Parathyroid adenoma (tissue), 2 donors: ENCODE data around the gene MIA2.

Experiments used
- H2AFZ ChIP-seq: fragments of 300-600 bp; sonication (generic); one replicate; pipeline ENCODE4 v1.7.0; 2017; ENCODE audit warnings: antibody characterized with exemption, mild to moderate bottlenecking
- H3K27ac ChIP-seq: fragments of 300-600 bp; sonication (generic); one replicate; pipeline ENCODE4 v1.7.0; 2017
- H3K27me3 ChIP-seq: fragments of 300-600 bp; sonication (generic); one replicate; pipeline ENCODE4 v1.7.0; 2017; ENCODE audit warnings: low read length; ENCODE audit not compliant: control insufficient read depth, insufficient read depth
- H3K36me3 ChIP-seq: fragments of 300-600 bp; sonication (generic); one replicate; pipeline ENCODE4 v1.7.0; 2017; ENCODE audit warnings: low read length; ENCODE audit not compliant: control insufficient read depth, insufficient read depth
- H3K4me1 ChIP-seq: fragments of 300-600 bp; sonication (generic); one replicate; pipeline ENCODE4 v1.7.0; 2017; ENCODE audit warnings: control low read depth
- H3K4me2 ChIP-seq: fragments of 300-600 bp; sonication (generic); one replicate; pipeline ENCODE4 v1.7.0; 2017; ENCODE audit warnings: low read length
- H3K4me3 ChIP-seq: fragments of 300-600 bp; sonication (generic); one replicate; pipeline ENCODE4 v1.7.0; 2017; ENCODE audit warnings: low read depth, low read length
- H3K79me2 ChIP-seq: fragments of 300-600 bp; sonication (generic); one replicate; pipeline ENCODE4 v1.7.0; 2017; ENCODE audit warnings: control low read depth
- H3K9ac ChIP-seq: fragments of 300-600 bp; sonication (generic); one replicate; pipeline ENCODE4 v1.7.0; 2017; ENCODE audit warnings: mild to moderate bottlenecking
- H3K9me3 ChIP-seq: fragments of 300-600 bp; sonication (generic); one replicate; pipeline ENCODE4 v1.7.0; 2017; ENCODE audit warnings: low read length; ENCODE audit not compliant: control insufficient read depth
- TF ChIP-seq, protein P1 (sequence below): fragments of 300-600 bp; sonication (generic); IDR thresholded peaks from one replicate; pipeline ENCODE4 v1.7.0; 2017; ENCODE audit warnings: antibody characterized with exemption, mild to moderate bottlenecking
- donor health status: primary hyperparathyroidism.

The MIA2 gene

DNA sequence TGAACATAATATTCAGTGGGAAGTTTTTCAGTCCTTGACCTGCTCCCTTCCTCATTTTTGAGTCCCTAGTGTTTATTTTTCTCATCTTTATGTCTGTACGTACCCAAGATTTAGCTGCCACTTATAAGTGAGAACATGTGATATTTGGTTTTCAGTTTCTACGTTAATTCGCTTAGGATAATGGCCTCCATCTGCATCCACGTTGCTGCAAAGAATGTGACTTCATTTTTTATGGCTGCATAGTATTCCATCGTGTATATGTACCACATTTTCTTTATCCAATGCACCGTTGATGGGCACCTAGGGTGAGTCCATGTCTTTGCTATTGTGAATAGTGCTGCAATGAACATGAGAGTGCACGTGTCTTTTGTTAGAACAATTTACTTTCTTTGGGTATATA is 30.3 kb downstream of the MIA2 start:
- no peaks in the 10 kb centered on the region for H3K4me1 ChIP-seq
- no peak overlapping the region for H3K9ac ChIP-seq
- H3K27ac ChIP-seq: no peak overlapping the region
- H3K27me3 ChIP-seq: no peaks in the 10 kb centered on the region
- no peak overlapping the region for H3K4me3 ChIP-seq
- peaks cover 15% of the 10 kb centered on the region for H3K79me2 ChIP-seq
- H3K36me3 ChIP-seq: no peaks in the 10 kb centered on the region
- H3K4me2 ChIP-seq: no peak overlapping the region
- H2AFZ ChIP-seq: no peak overlapping the region
- TF ChIP-seq, protein P1, sequence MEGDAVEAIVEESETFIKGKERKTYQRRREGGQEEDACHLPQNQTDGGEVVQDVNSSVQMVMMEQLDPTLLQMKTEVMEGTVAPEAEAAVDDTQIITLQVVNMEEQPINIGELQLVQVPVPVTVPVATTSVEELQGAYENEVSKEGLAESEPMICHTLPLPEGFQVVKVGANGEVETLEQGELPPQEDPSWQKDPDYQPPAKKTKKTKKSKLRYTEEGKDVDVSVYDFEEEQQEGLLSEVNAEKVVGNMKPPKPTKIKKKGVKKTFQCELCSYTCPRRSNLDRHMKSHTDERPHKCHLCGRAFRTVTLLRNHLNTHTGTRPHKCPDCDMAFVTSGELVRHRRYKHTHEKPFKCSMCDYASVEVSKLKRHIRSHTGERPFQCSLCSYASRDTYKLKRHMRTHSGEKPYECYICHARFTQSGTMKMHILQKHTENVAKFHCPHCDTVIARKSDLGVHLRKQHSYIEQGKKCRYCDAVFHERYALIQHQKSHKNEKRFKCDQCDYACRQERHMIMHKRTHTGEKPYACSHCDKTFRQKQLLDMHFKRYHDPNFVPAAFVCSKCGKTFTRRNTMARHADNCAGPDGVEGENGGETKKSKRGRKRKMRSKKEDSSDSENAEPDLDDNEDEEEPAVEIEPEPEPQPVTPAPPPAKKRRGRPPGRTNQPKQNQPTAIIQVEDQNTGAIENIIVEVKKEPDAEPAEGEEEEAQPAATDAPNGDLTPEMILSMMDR: no peak
- H3K9me3 ChIP-seq: no peaks in the 10 kb centered on the region

DNA sequence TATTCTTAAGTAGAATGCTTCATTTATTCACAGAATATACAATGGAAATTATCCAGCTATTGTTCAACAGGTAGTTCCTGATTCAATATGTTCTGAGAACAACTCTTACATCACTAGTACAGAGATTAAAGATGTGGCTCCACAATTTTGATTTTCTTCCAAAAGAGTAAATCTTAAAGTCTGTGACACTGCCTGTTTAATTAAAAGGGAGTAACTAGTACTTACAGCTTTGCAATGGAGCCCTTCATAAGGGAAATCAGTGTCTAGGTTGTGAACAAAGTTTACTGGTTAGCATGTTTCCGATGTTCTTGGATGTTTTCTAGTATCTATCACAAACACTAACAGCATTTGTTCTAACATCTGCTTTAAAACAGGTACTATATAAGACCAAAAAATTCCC is 30.8 kb downstream of the MIA2 start:
- no peak overlapping the region for H2AFZ ChIP-seq
- TF ChIP-seq, protein P1: no peak
- peaks cover 20% of the 10 kb centered on the region for H3K79me2 ChIP-seq
- no peaks in the 10 kb centered on the region for H3K4me1 ChIP-seq
- H3K27me3 ChIP-seq: no peaks in the 10 kb centered on the region
- H3K36me3 ChIP-seq: no peaks in the 10 kb centered on the region
- H3K4me2 ChIP-seq: no peak overlapping the region
- H3K9me3 ChIP-seq: no peaks in the 10 kb centered on the region
- no peak overlapping the region for H3K4me3 ChIP-seq
- no peak overlapping the region for H3K9ac ChIP-seq
- H3K27ac ChIP-seq: no peak overlapping the region

DNA sequence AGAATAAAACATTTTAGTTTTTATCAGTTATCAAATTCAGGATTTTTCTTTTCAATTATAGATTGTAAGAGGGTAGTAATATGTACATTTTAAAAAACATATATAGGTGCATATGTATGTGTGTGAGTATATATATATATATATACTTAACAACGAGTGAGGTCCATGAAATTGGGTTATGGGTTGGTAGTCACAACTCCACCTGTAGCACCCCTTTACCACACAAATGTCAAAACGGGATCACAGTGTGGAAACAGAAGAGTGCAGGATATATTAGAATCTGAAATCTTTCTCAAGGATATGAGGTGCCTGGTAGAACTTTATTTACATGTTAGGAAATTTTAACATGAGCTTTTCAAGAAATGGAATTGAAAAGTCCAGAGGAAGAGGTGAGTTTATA is 31.3 kb downstream of the MIA2 start:
- H3K27ac ChIP-seq: no peak overlapping the region
- H3K9ac ChIP-seq: no peak overlapping the region
- H3K4me2 ChIP-seq: peak overlapping the region; percentile 83
- H3K9me3 ChIP-seq: no peaks in the 10 kb centered on the region
- TF ChIP-seq, protein P1: no peak
- no peaks in the 10 kb centered on the region for H3K27me3 ChIP-seq
- peak overlapping the region; percentile 87 for H2AFZ ChIP-seq
- H3K79me2 ChIP-seq: peaks cover 21% of the 10 kb centered on the region
- no peaks in the 10 kb centered on the region for H3K4me1 ChIP-seq
- peak overlapping the region; percentile 78 for H3K4me3 ChIP-seq
- no peaks in the 10 kb centered on the region for H3K36me3 ChIP-seq

DNA sequence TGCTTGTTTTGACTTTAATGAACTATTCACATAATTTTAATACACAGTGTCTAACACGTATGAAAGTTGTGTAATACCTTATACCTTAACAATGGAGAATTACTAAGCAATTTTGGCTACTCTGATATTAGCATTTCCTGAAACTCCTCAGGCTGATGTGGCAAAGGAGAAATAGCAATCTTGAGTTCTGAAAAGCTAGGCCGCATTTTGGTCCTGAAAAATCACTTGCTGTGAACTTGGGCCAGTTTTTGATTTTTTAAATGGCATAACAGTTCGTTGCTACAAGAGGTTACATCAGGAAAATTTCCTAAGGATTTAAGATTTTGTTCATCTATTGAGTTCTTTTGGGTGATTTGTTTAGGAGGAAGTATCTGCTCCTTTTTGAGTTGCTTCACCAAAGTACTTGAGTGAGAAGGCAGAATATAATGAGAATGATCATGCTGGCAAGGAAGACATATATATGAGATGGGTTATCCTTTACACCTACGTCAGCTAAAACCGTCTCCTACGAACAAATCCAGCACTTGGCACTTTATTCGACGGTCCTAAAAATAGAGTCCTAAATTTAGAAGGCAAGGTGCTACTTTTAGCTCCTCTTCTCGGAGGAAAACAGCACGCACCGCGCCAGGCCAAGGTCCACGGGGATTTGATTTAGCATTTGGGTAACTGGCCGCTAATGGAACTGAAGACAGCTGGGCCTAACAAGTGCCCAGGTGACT is 32.2 kb downstream of the MIA2 start:
- H3K27me3 ChIP-seq: no peaks in the 10 kb centered on the region
- peak overlapping the region; percentile 78 for H3K4me3 ChIP-seq
- H3K4me1 ChIP-seq: no peaks in the 10 kb centered on the region
- peak overlapping the region; percentile 16 for H3K9ac ChIP-seq
- TF ChIP-seq, protein P1: no peak
- H3K9me3 ChIP-seq: no peaks in the 10 kb centered on the region
- H3K79me2 ChIP-seq: peaks cover 29% of the 10 kb centered on the region
- peak overlapping the region; percentile 93 for H3K27ac ChIP-seq
- H3K4me2 ChIP-seq: peak overlapping the region; percentile 83
- no peaks in the 10 kb centered on the region for H3K36me3 ChIP-seq
- H2AFZ ChIP-seq: peak overlapping the region; percentile 87

DNA sequence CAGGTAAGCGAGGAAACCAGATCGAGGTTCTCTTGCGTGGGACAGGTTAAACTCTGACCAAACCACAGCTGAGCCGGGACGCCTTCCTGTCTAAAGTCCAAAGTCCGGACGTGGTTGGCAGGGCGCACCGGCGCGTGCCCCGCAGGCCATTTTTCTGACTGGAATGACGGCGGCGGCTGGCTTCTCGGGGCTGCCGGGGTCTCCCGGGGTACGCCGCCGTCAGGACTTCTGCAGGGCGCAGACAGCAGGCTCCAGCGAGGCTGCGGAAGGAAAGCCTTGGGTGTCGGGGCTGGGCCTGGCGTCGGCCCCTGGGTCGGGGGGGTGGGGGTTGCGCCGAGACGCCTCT is 32.8 kb downstream of the MIA2 start:
- no peaks in the 10 kb centered on the region for H3K9me3 ChIP-seq

More for the DNA sequence above, 32.8 kb downstream of the MIA2 start:
- H3K4me1 ChIP-seq: no peaks in the 10 kb centered on the region
- peak overlapping the region; percentile 83 for H3K4me2 ChIP-seq
- H3K27me3 ChIP-seq: no peaks in the 10 kb centered on the region
- H3K27ac ChIP-seq: peak overlapping the region; percentile 93
- H3K9ac ChIP-seq: peak overlapping the region; percentile 16
- TF ChIP-seq, protein P1: no peak
- H2AFZ ChIP-seq: peak overlapping the region; percentile 87
- H3K4me3 ChIP-seq: peak overlapping the region; percentile 78
- peaks cover 34% of the 10 kb centered on the region for H3K79me2 ChIP-seq
- no peaks in the 10 kb centered on the region for H3K36me3 ChIP-seq
